HG03571 (cell line): ENCODE data around the gene PDE3B.
A peak's percentile ranks its signal among the peaks of the same experiment; 100 is the strongest.
"Not testable (repeated sequence)": the region's sequence is repeated elsewhere in the genome, so short reads cannot be mapped to it uniquely, and the experiment has no call there.

Source experiments
- ATAC-seq: cut with Tn5 transposase; IDR thresholded peaks from one replicate; pipeline ENCODE4 v1.9.1; 2021; ENCODE audit not compliant: unreplicated experiment

The PDE3B gene

GRCh38 chr11:14742849-14743559, 99.4 kb downstream of the PDE3B start:
- ATAC-seq = no peak

- not testable (repeated sequence) for ATAC-seq
Measured at GRCh38 chr11:14743667-14744066, 100.1 kb downstream of the PDE3B start.

GRCh38 chr11:14746857-14747395, 103.3 kb downstream of the PDE3B start:
- no peak for ATAC-seq

GRCh38 chr11:14748090-14748489, 104.5 kb downstream of the PDE3B start:
- no peak for ATAC-seq

- ATAC-seq = no peak
Measured at GRCh38 chr11:14750911-14751310, 107.3 kb downstream of the PDE3B start.

GRCh38 chr11:14751975-14752407, 108.4 kb downstream of the PDE3B start:
- no peak for ATAC-seq

GRCh38 chr11:14755140-14755539, 111.5 kb downstream of the PDE3B start:
- ATAC-seq = no peak

GRCh38 chr11:14756349-14756748, 112.7 kb downstream of the PDE3B start:
- ATAC-seq = no peak

- ATAC-seq = not testable (repeated sequence)
Measured at GRCh38 chr11:14759300-14760012, 115.9 kb downstream of the PDE3B start.

- ATAC-seq = no peak
Measured at GRCh38 chr11:14764179-14764578, 120.6 kb downstream of the PDE3B start.

- ATAC-seq = peak; percentile 77
Measured at GRCh38 chr11:14764579-14765527, 121.2 kb downstream of the PDE3B start.

GRCh38 chr11:14766585-14766984, 123.0 kb downstream of the PDE3B start:
- ATAC-seq = no peak

GRCh38 chr11:14768526-14769188, 125.1 kb downstream of the PDE3B start:
- ATAC-seq = no peak

- no peak for ATAC-seq
Measured at GRCh38 chr11:14773755-14774154, 130.2 kb downstream of the PDE3B start.

- ATAC-seq = no peak
Measured at GRCh38 chr11:14774721-14775120, 131.1 kb downstream of the PDE3B start.

- ATAC-seq = no peak
Measured at GRCh38 chr11:14775897-14776296, 132.3 kb downstream of the PDE3B start.

GRCh38 chr11:14778460-14778859, 134.9 kb downstream of the PDE3B start:
- not testable (repeated sequence) for ATAC-seq

- no peak for ATAC-seq
Measured at GRCh38 chr11:14783788-14784187, 140.2 kb downstream of the PDE3B start.

GRCh38 chr11:14784230-14784629, 140.6 kb downstream of the PDE3B start:
- no peak for ATAC-seq

- no peak for ATAC-seq
Measured at GRCh38 chr11:14789879-14790484, 146.4 kb downstream of the PDE3B start.
